ENCODE measurements around the gene AUTS2. TPM values are rescaled to one million over a fixed set of nuclear protein-coding genes. Genes with fewer than 3 reads are reported as not detected.

AUTS2 gene
- total RNA-seq, 2 experiments from 2014 or later: 16.9 to 17.7 TPM

GRCh38 chr7:70582927-70583895 is 984.9 kb downstream of the AUTS2 start:
- H3K4me1 Mint-ChIP-seq: no peaks in the 10 kb centered on the region
- ChIA-PET POLR2A (interaction anchor here (0.5 kb wide), 1 partner anchor 121 kb away, joined by 4 read pairs; no protein-coding TSS in a partner anchor), CTCF (no interaction called here)

DNA sequence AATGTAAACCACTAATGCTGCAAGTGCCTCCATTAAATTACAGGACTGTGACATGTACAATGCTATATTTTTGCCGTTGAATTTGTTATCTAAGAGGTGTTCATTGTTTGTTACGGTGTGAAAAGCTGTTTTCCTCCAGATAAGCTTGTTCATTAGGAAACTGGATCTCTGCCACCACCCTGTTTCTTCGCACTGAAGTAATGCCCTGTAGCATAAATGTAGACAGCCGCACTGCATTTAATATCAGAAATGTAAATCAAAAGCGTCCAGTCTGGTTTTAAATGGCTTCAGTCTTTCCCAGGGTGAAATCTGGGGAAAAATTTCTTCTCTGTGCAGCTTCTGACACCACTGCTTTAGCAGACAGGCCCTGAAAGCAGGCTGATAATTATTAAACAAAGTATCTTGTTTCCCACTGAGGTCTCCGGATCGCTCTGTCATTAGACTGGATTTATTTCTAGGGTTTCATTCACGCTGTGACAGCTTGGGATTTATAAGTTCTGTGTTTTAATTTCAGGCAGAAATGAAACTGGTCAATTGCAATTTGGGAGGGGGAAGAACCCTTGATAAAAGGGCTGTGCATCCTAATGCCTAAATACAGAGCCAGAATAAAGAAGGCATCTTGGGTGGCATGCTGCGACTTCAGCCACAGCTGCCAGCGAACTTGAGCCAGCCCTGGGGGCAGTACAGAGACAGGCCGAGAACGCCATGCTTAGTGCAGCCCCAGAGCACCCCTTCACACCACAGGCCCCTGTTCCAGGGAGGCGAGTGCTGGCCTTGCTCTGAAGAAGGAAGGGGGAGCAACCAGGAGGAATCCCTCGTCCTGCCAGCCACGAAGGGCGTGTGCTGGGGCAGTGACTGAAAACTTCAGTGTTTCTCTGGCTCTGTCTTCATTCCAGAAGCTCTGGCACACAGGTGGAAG is 985.9 kb downstream of the AUTS2 start:
- H3K27ac Mint-ChIP-seq: no peak overlapping the region
- H3K36me3 Mint-ChIP-seq (ENCODE audit: low read depth): no peaks in the 10 kb centered on the region
- H3K9me3 Mint-ChIP-seq: peaks cover 5% of the 10 kb centered on the region
- CTCF ChIA-PET: interaction anchor here (1.0 kb wide), 1 partner anchor 114 kb away, joined by 3 read pairs; no protein-coding TSS in a partner anchor
- H3K4me3 Mint-ChIP-seq: no peak overlapping the region
- no peak for DNase-seq
- H3K27me3 Mint-ChIP-seq: no peaks in the 10 kb centered on the region
- POLR2A ChIA-PET: no interaction called here
- no peaks in the 10 kb centered on the region for H3K4me1 Mint-ChIP-seq

More at GRCh38 chr7:70582927-70583895, 984.9 kb downstream of the AUTS2 start:
- no peaks in the 10 kb centered on the region for H3K36me3 Mint-ChIP-seq (ENCODE audit: low read depth)
- no peaks in the 10 kb centered on the region for H3K27me3 Mint-ChIP-seq
- DNase-seq: no peak
- peaks cover 5% of the 10 kb centered on the region for H3K9me3 Mint-ChIP-seq
- H3K4me3 Mint-ChIP-seq: no peak overlapping the region
- no peak overlapping the region for H3K27ac Mint-ChIP-seq

GRCh38 chr7:70585071-70585470 is 986.8 kb downstream of the AUTS2 start:
- H3K4me1 Mint-ChIP-seq: no peaks in the 10 kb centered on the region
- CTCF ChIA-PET: interaction anchor here (1.0 kb wide), 1 partner anchor 113 kb away, joined by 3 read pairs; no protein-coding TSS in a partner anchor
- H3K36me3 Mint-ChIP-seq (ENCODE audit: low read depth): no peaks in the 10 kb centered on the region
- no peak overlapping the region for H3K27ac Mint-ChIP-seq
- H3K9me3 Mint-ChIP-seq: peaks cover 2% of the 10 kb centered on the region
- no peak overlapping the region for H3K4me3 Mint-ChIP-seq
- no peaks in the 10 kb centered on the region for H3K27me3 Mint-ChIP-seq
- DNase-seq: no peak
- POLR2A ChIA-PET: no interaction called here

- ChIA-PET CTCF (no interaction called here), POLR2A (no interaction called here)
- H3K36me3 Mint-ChIP-seq (ENCODE audit: low read depth): no peaks in the 10 kb centered on the region
- H3K9me3 Mint-ChIP-seq: no peaks in the 10 kb centered on the region
- no peak overlapping the region for H3K4me3 Mint-ChIP-seq
- DNase-seq: no peak
- no peak overlapping the region for H3K27ac Mint-ChIP-seq
- no peaks in the 10 kb centered on the region for H3K27me3 Mint-ChIP-seq
- H3K4me1 Mint-ChIP-seq: no peaks in the 10 kb centered on the region
Measured at GRCh38 chr7:70586822-70587221, 988.5 kb downstream of the AUTS2 start.

GRCh38 chr7:70587739-70588138 is 989.5 kb downstream of the AUTS2 start:
- POLR2A ChIA-PET: no interaction called here

GRCh38 chr7:70588191-70588921 is 990.1 kb downstream of the AUTS2 start:
- no peaks in the 10 kb centered on the region for H3K9me3 Mint-ChIP-seq
- no peak overlapping the region for H3K27ac Mint-ChIP-seq
- H3K36me3 Mint-ChIP-seq (ENCODE audit: low read depth): no peaks in the 10 kb centered on the region
- ChIA-PET POLR2A (no interaction called here), CTCF (no interaction called here)
- DNase-seq: no peak
- no peak overlapping the region for H3K4me3 Mint-ChIP-seq
- no peaks in the 10 kb centered on the region for H3K27me3 Mint-ChIP-seq
- H3K4me1 Mint-ChIP-seq: no peaks in the 10 kb centered on the region

More at GRCh38 chr7:70587739-70588138, 989.5 kb downstream of the AUTS2 start:
- no peak for DNase-seq
- H3K9me3 Mint-ChIP-seq: no peaks in the 10 kb centered on the region
- no peaks in the 10 kb centered on the region for H3K27me3 Mint-ChIP-seq
- H3K27ac Mint-ChIP-seq: no peak overlapping the region
- H3K4me3 Mint-ChIP-seq: no peak overlapping the region
- H3K4me1 Mint-ChIP-seq: no peaks in the 10 kb centered on the region
- CTCF ChIA-PET: no interaction called here
- no peaks in the 10 kb centered on the region for H3K36me3 Mint-ChIP-seq (ENCODE audit: low read depth)

DNA sequence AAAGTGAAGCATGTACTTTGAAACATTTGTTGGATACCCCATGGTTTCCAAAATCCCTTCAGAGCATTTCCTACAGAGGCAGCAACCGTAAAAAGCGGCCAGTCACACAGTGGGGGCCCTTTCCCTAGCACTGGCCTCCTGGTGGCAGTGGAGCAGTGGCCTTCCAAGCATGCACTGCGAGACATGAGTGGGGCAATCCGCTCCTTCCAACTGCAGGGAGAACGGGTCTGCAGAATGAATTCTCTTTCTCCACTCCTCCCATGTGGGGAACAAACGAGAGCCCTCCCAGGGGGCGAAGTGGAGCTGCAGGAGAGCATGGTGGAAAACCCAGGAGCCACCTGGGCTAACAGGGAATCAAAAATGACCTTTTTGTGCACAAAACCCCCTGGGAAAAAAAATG is 990.7 kb downstream of the AUTS2 start:
- Mint-ChIP-seq H3K27ac (no peak overlapping the region), H3K27me3 (no peaks in the 10 kb centered on the region), H3K4me1 (no peaks in the 10 kb centered on the region), H3K9me3 (no peaks in the 10 kb centered on the region), H3K4me3 (no peak overlapping the region), H3K36me3 (ENCODE audit: low read depth) (no peaks in the 10 kb centered on the region)
- ChIA-PET CTCF (no interaction called here), POLR2A (no interaction called here)
- DNase-seq: no peak

DNA sequence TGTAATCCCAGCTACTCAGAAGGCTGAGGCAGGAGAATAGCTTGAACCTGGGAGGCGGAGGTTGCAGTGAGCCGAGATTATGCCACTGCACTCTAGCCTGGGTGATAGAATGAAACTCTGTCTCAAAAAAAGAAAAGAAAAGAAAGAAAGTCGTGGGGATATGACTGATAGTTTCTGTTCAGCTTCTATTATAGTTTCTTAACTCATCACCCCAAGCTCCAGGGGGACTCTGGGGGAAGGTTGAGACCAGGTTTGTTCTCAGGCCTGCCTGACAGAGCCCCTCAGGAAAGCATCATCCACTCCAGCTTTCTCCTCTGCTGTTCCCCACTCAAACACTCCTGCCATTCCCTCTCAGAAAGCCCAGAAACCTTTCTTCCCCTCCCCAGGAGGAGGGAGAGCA is 991.3 kb downstream of the AUTS2 start:
- H3K9me3 Mint-ChIP-seq: no peaks in the 10 kb centered on the region
- no peak for DNase-seq
- H3K27ac Mint-ChIP-seq: no peak overlapping the region
- H3K27me3 Mint-ChIP-seq: peaks cover 3% of the 10 kb centered on the region
- no peaks in the 10 kb centered on the region for H3K36me3 Mint-ChIP-seq (ENCODE audit: low read depth)
- ChIA-PET CTCF (no interaction called here), POLR2A (no interaction called here)
- no peak overlapping the region for H3K4me3 Mint-ChIP-seq
- peaks cover 2% of the 10 kb centered on the region for H3K4me1 Mint-ChIP-seq

DNA sequence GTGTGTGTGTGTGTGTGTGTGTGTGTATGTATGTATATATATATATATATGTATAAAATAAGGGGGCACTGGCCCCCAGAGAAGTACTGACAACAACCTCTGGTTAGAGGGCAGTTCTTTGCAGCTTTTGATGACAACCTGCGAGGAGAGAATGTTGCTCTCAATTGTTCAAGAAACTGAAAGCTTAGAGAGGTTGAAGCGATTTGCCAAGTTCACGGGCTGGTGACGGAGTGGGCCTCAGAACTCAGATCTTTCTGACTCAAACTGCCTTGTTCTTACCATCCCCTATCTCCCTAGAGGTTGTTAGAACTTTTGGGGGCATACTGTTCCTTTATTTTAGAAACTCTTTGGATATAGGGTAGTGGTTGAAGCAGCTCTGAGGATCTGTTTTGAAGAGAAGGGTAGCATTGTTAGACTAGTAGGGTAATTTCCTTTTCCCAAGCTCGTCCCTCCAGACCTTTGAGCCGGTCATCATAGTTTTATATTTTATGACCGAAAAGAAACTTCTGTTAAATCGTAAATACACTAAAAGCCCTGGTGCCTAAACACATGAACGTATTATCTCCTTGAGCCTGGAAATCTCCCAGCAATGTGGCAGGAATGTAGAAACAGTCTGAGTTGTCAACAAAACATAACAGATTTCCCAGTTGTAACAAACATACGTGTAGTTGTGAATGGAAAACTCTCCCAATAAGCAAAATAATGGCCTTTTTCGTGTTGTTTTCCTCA is 992.0 kb downstream of the AUTS2 start:
- Mint-ChIP-seq H3K4me1 (peaks cover 2% of the 10 kb centered on the region), H3K9me3 (no peaks in the 10 kb centered on the region), H3K36me3 (ENCODE audit: low read depth) (no peaks in the 10 kb centered on the region), H3K27me3 (peaks cover 5% of the 10 kb centered on the region), H3K4me3 (no peak overlapping the region), H3K27ac (no peak overlapping the region)
- DNase-seq: no peak
- POLR2A ChIA-PET: no interaction called here
- CTCF ChIA-PET: interaction anchor here (0.7 kb wide), 1 partner anchor 295 kb away, joined by 4 read pairs; no protein-coding TSS in a partner anchor

DNA sequence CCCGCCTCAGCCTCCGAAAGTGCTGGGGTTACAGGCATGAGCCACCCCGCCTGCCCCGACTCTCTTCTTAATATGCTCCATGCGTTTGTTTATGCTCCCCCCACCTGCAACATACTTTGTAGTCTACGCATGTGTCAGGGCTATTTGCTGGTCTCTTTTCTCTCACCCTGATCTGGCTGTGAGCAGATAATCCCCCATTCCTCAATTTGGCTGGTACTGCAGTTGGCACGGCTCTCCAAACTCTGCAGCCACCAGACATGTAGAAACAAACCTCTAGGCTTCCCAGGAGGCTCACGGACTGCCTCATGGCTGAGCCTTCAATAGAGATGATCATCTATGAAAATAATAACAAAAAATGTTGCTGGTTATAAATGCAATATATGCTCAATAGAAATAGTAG is 993.4 kb downstream of the AUTS2 start:
- no peak for DNase-seq
- Mint-ChIP-seq H3K27me3 (peaks cover 12% of the 10 kb centered on the region), H3K4me1 (peaks cover 6% of the 10 kb centered on the region), H3K9me3 (no peaks in the 10 kb centered on the region), H3K27ac (no peak overlapping the region), H3K4me3 (no peak overlapping the region), H3K36me3 (ENCODE audit: low read depth) (no peaks in the 10 kb centered on the region)
- CTCF ChIA-PET: no interaction called here
- POLR2A ChIA-PET: no interaction called here

- Mint-ChIP-seq H3K4me1 (peaks cover 7% of the 10 kb centered on the region), H3K27ac (no peak overlapping the region), H3K4me3 (no peak overlapping the region), H3K36me3 (ENCODE audit: low read depth) (no peaks in the 10 kb centered on the region), H3K9me3 (no peaks in the 10 kb centered on the region), H3K27me3 (peaks cover 17% of the 10 kb centered on the region)
- DNase-seq: no peak
- ChIA-PET POLR2A (no interaction called here), CTCF (no interaction called here)
Measured at GRCh38 chr7:70592171-70592570, 993.9 kb downstream of the AUTS2 start.

GRCh38 chr7:70594170-70594569 is 995.9 kb downstream of the AUTS2 start:
- CTCF ChIA-PET: no interaction called here
- Mint-ChIP-seq H3K27me3 (peaks cover 32% of the 10 kb centered on the region), H3K36me3 (ENCODE audit: low read depth) (no peaks in the 10 kb centered on the region)

More at GRCh38 chr7:70594170-70594569, 995.9 kb downstream of the AUTS2 start:
- H3K4me3 Mint-ChIP-seq: no peak overlapping the region
- no peak for DNase-seq
- no peaks in the 10 kb centered on the region for H3K9me3 Mint-ChIP-seq
- POLR2A ChIA-PET: interaction anchor here (1.1 kb wide), 1 partner anchor 100 kb away, joined by 3 read pairs; no protein-coding TSS in a partner anchor
- H3K27ac Mint-ChIP-seq: no peak overlapping the region
- H3K4me1 Mint-ChIP-seq: peaks cover 7% of the 10 kb centered on the region
